H1 (cell line): ENCODE data around the gene CMIP.

Experiments used
- CTCF ChIP-seq, 3 experiments: IDR thresholded peaks; 1 replicate in 2 of 3; 2 replicates in 1 of 3; pipeline versions ENCODE4 v1.5.1 to v1.6.1; 2011; ENCODE audit warnings: low read length in 3 of 3, mild to moderate bottlenecking in 3 of 3, inconsistent platforms in 2 of 3, low read depth in 1 of 3, moderate library complexity in 1 of 3; ENCODE audit not compliant: insufficient read depth in 1 of 3; ENCODE audit errors: control extremely low read depth in 1 of 3
- EP300 ChIP-seq, 2 experiments: IDR thresholded peaks; 1 replicate in 1 of 2; 2 replicates in 1 of 2; pipeline ENCODE4 v1.6.1; 2011 to 2012; ENCODE audit warnings: low read depth in 2 of 2, low read length in 2 of 2, mild to moderate bottlenecking in 2 of 2, borderline replicate concordance in 1 of 2, inconsistent platforms in 1 of 2, moderate library complexity in 1 of 2
- EZH2 ChIP-seq: fragments of 200-600 bp; sonication (generic); IDR thresholded peaks from 2 replicates; pipeline ENCODE4 v1.7.1; 2012; ENCODE audit warnings: low read depth, mild to moderate bottlenecking, moderate library complexity, low read length, inconsistent platforms; ENCODE audit not compliant: severe bottlenecking
- POLR2A ChIP-seq, 2 experiments: IDR thresholded peaks; 1 replicate in 1 of 2; 2 replicates in 1 of 2; pipeline ENCODE4 v1.6.1; 2011; ENCODE audit warnings: low read depth in 2 of 2, low read length in 2 of 2, mild to moderate bottlenecking in 2 of 2; ENCODE audit errors: control extremely low read depth in 1 of 2
- SIN3A ChIP-seq, 2 experiments: IDR thresholded peaks in 1 of 2; conservative IDR thresholded peaks in 1 of 2; 2 replicates each; pipeline ENCODE4 v1.6.1; 2011 to 2012; ENCODE audit warnings: low read length in 2 of 2, improper control_type of control experiment in 1 of 2, low read depth in 1 of 2, mild to moderate bottlenecking in 1 of 2
- SIRT6 ChIP-seq: IDR thresholded peaks from one replicate; pipeline ENCODE4 v1.7.1; 2012; ENCODE audit warnings: low read length, inconsistent platforms
- TBP ChIP-seq: IDR thresholded peaks from 2 replicates; pipeline ENCODE4 v1.6.1; 2011; ENCODE audit warnings: low read depth, low read length, improper control_type of control experiment

- TF ChIP-seq SIN3A (conservative IDR thresholded peaks at IDR 0.05 in 1 of 2, IDR thresholded peaks at IDR 0.05 in 1 of 2; ENCODE audit: low read depth in 1 of 2, low read length in 2 of 2) (no peak), POLR2A (IDR thresholded peaks at IDR 0.05; ENCODE audit: control extremely low read depth in 1 of 2, low read depth in 2 of 2, low read length in 2 of 2) (no peak), SIRT6 (no peak), EP300 (IDR thresholded peaks at IDR 0.05; ENCODE audit: borderline replicate concordance in 1 of 2, low read depth in 2 of 2, low read length in 2 of 2) (no peak), EZH2 (no peak), CTCF (IDR thresholded peaks at IDR 0.05; ENCODE audit: control extremely low read depth in 1 of 3, insufficient read depth in 1 of 3, low read depth in 1 of 3, low read length in 3 of 3) (no peak), TBP (no peak)
These were observed 295.6 kb downstream of the CMIP start for GRCh38 chr16:81740169-81740568.
